Muscle of arm (tissue), 12 donors: ENCODE results near the gene ENDOV. TPM values are rescaled to one million over a fixed set of nuclear protein-coding genes. Genes with fewer than 3 reads are reported as not detected.

Source experiments
- DNase-seq: peaks from one replicate; pipeline ENCODE4 v3.0.0-alpha.2; 2013
- polyA plus RNA-seq, 12 donors: library from polyadenylated mRNA; unstranded; fragments of 120-200 nt; gene quantifications; one replicate each; pipeline ENCODE4 v1.2.1, GENCODE V29; 2013; ENCODE audit not compliant: insufficient read length in 12 of 12

The ENDOV gene
- polyA plus RNA-seq, 12 donors, result 12.5 to 42.6 (median 18.2) TPM; not detected in 1

- no peak for DNase-seq
Measured at GRCh38 chr17:80449194-80449929, 34.4 kb downstream of the ENDOV start.

GRCh38 chr17:80449930-80450576 lies 35.1 kb downstream of the ENDOV start:
- DNase-seq, result no peak

- no peak for DNase-seq
Measured at GRCh38 chr17:80451104-80451775, 36.3 kb downstream of the ENDOV start.

- no peak for DNase-seq
Measured at GRCh38 chr17:80452173-80452915, 37.4 kb downstream of the ENDOV start.

GRCh38 chr17:80453126-80453997 lies 38.4 kb downstream of the ENDOV start:
- no peak for DNase-seq

- DNase-seq, result no peak
Measured at GRCh38 chr17:80453998-80454556, 39.1 kb downstream of the ENDOV start.

GRCh38 chr17:80454557-80455335 lies 39.8 kb downstream of the ENDOV start:
- DNase-seq, result peak; percentile 96

GRCh38 chr17:80455336-80455710 lies 40.4 kb downstream of the ENDOV start:
- no peak for DNase-seq

- DNase-seq, result no peak
Measured at GRCh38 chr17:80455784-80456183, 40.8 kb downstream of the ENDOV start.

GRCh38 chr17:80456465-80457235 lies 41.7 kb downstream of the ENDOV start:
- peak; percentile 61 for DNase-seq

GRCh38 chr17:80457236-80457856 lies 42.4 kb downstream of the ENDOV start:
- DNase-seq, result no peak

- no peak for DNase-seq
Measured at GRCh38 chr17:80458016-80458415, 43.0 kb downstream of the ENDOV start.

GRCh38 chr17:80459234-80459633 lies 44.3 kb downstream of the ENDOV start:
- DNase-seq, result no peak

- no peak for DNase-seq
Measured at GRCh38 chr17:80460429-80460834, 45.5 kb downstream of the ENDOV start.

GRCh38 chr17:80461528-80462160 lies 46.7 kb downstream of the ENDOV start:
- no peak for DNase-seq

- no peak for DNase-seq
Measured at GRCh38 chr17:80463784-80464400, 48.9 kb downstream of the ENDOV start.

GRCh38 chr17:80464486-80464885 lies 49.5 kb downstream of the ENDOV start:
- DNase-seq, result no peak
